Fibroblast of the aortic adventitia (primary cell): ENCODE measurements around the gene DOCK1. TPM values are rescaled to one million over a fixed set of nuclear protein-coding genes. Genes with fewer than 3 reads are reported as not detected.

Experiments
- DNase-seq: peaks from one replicate; pipeline ENCODE4 v3.0.0-alpha.2; 2010; ENCODE audit warnings: low read depth
- H3K4me3 ChIP-seq: 2 replicates; pipeline ENCODE4 v1.5.1; 2011; ENCODE audit warnings: low read depth, mild to moderate bottlenecking, control low read depth, low read length, moderate library complexity
- total RNA-seq: library from RNA; depleted of rRNA; stranded (reverse); fragments of >200 nt; gene quantifications from 2 replicates; pipeline ENCODE4 v1.2.3, GENCODE V29; 2012; ENCODE audit warnings: low replicate concordance
- TF ChIP-seq, protein P1 (sequence below): IDR thresholded peaks from 2 replicates; pipeline ENCODE4 v1.5.1; 2011; ENCODE audit warnings: mild to moderate bottlenecking, low read length, control low read depth, inconsistent platforms; ENCODE audit not compliant: insufficient read depth

Gene DOCK1
- total RNA-seq, 1 donor, result 75.2 TPM

GRCh38 chr10:127252818-127253217 is 347.6 kb downstream of the DOCK1 start:
- H3K4me3 ChIP-seq, result no peak overlapping the region
- TF ChIP-seq, protein P1, sequence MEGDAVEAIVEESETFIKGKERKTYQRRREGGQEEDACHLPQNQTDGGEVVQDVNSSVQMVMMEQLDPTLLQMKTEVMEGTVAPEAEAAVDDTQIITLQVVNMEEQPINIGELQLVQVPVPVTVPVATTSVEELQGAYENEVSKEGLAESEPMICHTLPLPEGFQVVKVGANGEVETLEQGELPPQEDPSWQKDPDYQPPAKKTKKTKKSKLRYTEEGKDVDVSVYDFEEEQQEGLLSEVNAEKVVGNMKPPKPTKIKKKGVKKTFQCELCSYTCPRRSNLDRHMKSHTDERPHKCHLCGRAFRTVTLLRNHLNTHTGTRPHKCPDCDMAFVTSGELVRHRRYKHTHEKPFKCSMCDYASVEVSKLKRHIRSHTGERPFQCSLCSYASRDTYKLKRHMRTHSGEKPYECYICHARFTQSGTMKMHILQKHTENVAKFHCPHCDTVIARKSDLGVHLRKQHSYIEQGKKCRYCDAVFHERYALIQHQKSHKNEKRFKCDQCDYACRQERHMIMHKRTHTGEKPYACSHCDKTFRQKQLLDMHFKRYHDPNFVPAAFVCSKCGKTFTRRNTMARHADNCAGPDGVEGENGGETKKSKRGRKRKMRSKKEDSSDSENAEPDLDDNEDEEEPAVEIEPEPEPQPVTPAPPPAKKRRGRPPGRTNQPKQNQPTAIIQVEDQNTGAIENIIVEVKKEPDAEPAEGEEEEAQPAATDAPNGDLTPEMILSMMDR, result no peak
- no peak for DNase-seq

- no peak for DNase-seq
- no peak overlapping the region for H3K4me3 ChIP-seq
- TF ChIP-seq, protein P1, result no peak
These were observed 349.0 kb downstream of the DOCK1 start for GRCh38 chr10:127254276-127254675.

DNA sequence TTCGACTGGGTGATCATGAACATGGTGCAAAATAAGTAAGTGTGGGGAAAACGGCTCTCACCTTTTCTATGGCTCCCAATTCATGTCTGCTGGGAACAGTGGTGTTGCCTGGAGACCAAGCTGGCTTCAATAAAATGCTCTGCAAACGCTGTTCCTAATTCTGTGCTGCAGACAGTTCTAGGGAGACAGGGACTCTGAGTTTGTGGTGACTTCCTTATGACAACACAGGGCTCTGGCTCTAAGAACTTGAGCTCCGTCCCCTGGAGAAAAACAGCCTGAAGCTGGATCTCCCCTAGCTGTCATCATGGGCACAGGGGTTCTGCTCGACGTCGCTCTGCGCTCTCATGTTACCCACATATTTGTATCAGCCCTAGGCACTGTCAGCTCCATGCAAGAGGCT is 352.2 kb downstream of the DOCK1 start:
- H3K4me3 ChIP-seq, result no peak overlapping the region
- DNase-seq, result no peak
- TF ChIP-seq, protein P1, result no peak

- no peak overlapping the region for H3K4me3 ChIP-seq
- no peak for DNase-seq
- TF ChIP-seq, protein P1, result no peak
These were observed 354.1 kb downstream of the DOCK1 start for GRCh38 chr10:127259347-127259746.

- no peak for DNase-seq
- TF ChIP-seq, protein P1, result no peak
- H3K4me3 ChIP-seq, result no peak overlapping the region
These were observed 357.4 kb downstream of the DOCK1 start for GRCh38 chr10:127262606-127263005.

DNA sequence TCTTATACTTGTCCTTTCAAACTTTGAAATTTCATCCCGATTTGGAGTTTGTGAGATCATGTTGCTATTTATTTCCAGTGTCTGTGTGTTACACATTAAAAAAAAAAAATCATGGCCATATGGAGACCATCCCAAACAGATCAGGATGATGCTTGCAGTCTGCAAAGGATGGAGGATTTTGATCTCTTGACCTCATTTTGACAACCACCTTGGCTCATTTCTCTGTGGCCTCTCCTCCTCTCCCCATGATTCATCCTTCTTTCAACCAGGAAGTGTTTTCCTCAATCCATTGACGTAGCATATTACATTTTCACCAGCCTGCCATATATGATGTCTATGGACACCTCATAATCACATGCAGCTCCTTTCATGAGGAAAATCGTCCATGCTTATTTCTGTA is 360.1 kb downstream of the DOCK1 start:
- TF ChIP-seq, protein P1, result no peak
- H3K4me3 ChIP-seq, result no peak overlapping the region
- DNase-seq, result no peak

DNA sequence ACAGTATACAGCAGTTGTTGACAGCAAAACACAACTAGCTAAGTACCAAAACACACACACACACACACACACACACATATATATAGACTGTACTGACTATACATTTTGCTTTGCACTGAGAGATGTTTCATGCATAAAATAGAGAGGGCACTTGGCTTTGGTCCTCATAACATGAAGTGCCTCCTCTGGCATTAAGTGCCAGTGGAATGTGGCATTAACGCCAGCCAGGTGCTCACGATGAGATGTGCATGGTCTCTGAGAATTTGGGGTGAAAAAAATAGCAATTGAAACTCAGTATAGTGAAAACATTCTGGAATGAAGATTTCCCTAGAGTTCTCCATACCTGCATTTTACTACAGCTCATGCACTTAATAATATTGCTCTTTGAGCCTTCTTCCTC is 361.2 kb downstream of the DOCK1 start:
- no peak overlapping the region for H3K4me3 ChIP-seq
- no peak for DNase-seq
- TF ChIP-seq, protein P1, result no peak
